Chondrocyte (in vitro differentiated cells): ENCODE results near the gene ZFAND3. TPM values are rescaled to one million over a fixed set of nuclear protein-coding genes. Genes with fewer than 3 reads are reported as not detected.

ENCODE experiments used
- DNase-seq: peaks from one replicate; pipeline ENCODE4 v3.0.0; 2021; ENCODE audit warnings: mixed read lengths, low spot score
- H3K27ac Mint-ChIP-seq: one replicate; pipeline ENCODE4 v1.8.0; 2021; ENCODE audit warnings: mild to moderate bottlenecking, moderate library complexity, mixed read lengths; ENCODE audit not compliant: unreplicated experiment
- H3K27me3 Mint-ChIP-seq: 2 replicates; pipeline ENCODE4 v1.8.0; 2021; ENCODE audit warnings: low read depth, mixed read lengths
- H3K36me3 Mint-ChIP-seq: 2 replicates; pipeline ENCODE4 v1.8.0; 2021; ENCODE audit warnings: low read depth, mixed read lengths
- H3K4me1 Mint-ChIP-seq: 2 replicates; pipeline ENCODE4 v1.8.0; 2021; ENCODE audit warnings: low read depth, mild to moderate bottlenecking, mixed read lengths
- H3K4me3 Mint-ChIP-seq: one replicate; pipeline ENCODE4 v1.8.0; 2021; ENCODE audit warnings: mild to moderate bottlenecking, moderate library complexity, mixed read lengths; ENCODE audit not compliant: unreplicated experiment
- H3K9me3 Mint-ChIP-seq: 2 replicates; pipeline ENCODE4 v1.8.0; 2021; ENCODE audit warnings: low read depth, mixed read lengths
- CTCF ChIP-seq: fragments of 200-600 bp; sonication (generic); IDR thresholded peaks from 2 replicates; pipeline ENCODE4 v1.5.0; 2021; ENCODE audit warnings: antibody characterized with exemption, mild to moderate bottlenecking, moderate library complexity
- total RNA-seq: library from RNA; stranded (reverse); gene quantifications from 3 replicates; pipeline ENCODE4 v1.2.1, GENCODE V29; 2021

ZFAND3 gene
- total RNA-seq, 1 donor from 2014 or later = 98.5 TPM

- Mint-ChIP-seq H3K4me1 (peaks cover 85% of the 10 kb centered on the region), H3K36me3 (no peaks in the 10 kb centered on the region), H3K27me3 (no peaks in the 10 kb centered on the region), H3K9me3 (no peaks in the 10 kb centered on the region), H3K27ac (peak overlapping the region; percentile 80), H3K4me3 (no peak overlapping the region)
- no peak for TF ChIP-seq CTCF
- no peak for DNase-seq
Measured at GRCh38 chr6:37882292-37882691, 62.8 kb downstream of the ZFAND3 start.

- Mint-ChIP-seq H3K4me1 (peaks cover 85% of the 10 kb centered on the region), H3K27ac (peak overlapping the region; percentile 80), H3K9me3 (no peaks in the 10 kb centered on the region), H3K27me3 (no peaks in the 10 kb centered on the region), H3K36me3 (no peaks in the 10 kb centered on the region), H3K4me3 (no peak overlapping the region)
- TF ChIP-seq CTCF = peak; percentile 19
- DNase-seq = no peak
Measured at GRCh38 chr6:37882724-37883413, 63.3 kb downstream of the ZFAND3 start.

GRCh38 chr6:37884548-37884947 is 65.0 kb downstream of the ZFAND3 start:
- no peaks in the 10 kb centered on the region for H3K27me3 Mint-ChIP-seq
- no peak for DNase-seq
- H3K4me3 Mint-ChIP-seq = no peak overlapping the region
- H3K9me3 Mint-ChIP-seq = no peaks in the 10 kb centered on the region
- TF ChIP-seq CTCF = no peak
- H3K4me1 Mint-ChIP-seq = peaks cover 83% of the 10 kb centered on the region
- no peaks in the 10 kb centered on the region for H3K36me3 Mint-ChIP-seq
- no peak overlapping the region for H3K27ac Mint-ChIP-seq

- Mint-ChIP-seq H3K4me3 (no peak overlapping the region), H3K27ac (peak overlapping the region; percentile 1), H3K36me3 (no peaks in the 10 kb centered on the region), H3K27me3 (no peaks in the 10 kb centered on the region), H3K4me1 (peaks cover 67% of the 10 kb centered on the region), H3K9me3 (no peaks in the 10 kb centered on the region)
- no peak for DNase-seq
- TF ChIP-seq CTCF = no peak
Measured at GRCh38 chr6:37889051-37889450, 69.5 kb downstream of the ZFAND3 start.

- H3K27me3 Mint-ChIP-seq = no peaks in the 10 kb centered on the region
Measured at GRCh38 chr6:37889486-37889885, 70.0 kb downstream of the ZFAND3 start.

More at GRCh38 chr6:37889486-37889885, 70.0 kb downstream of the ZFAND3 start:
- Mint-ChIP-seq H3K27ac (peak overlapping the region; percentile 36), H3K36me3 (peaks cover 2% of the 10 kb centered on the region), H3K9me3 (no peaks in the 10 kb centered on the region), H3K4me3 (no peak overlapping the region), H3K4me1 (peaks cover 66% of the 10 kb centered on the region)
- no peak for DNase-seq
- no peak for TF ChIP-seq CTCF
